SKM-1 (cell line): ENCODE data around the gene UBE2H.
"Not testable (repeated sequence)": the region's sequence is repeated elsewhere in the genome, so short reads cannot be mapped to it uniquely, and the experiment has no call there.

Experiments
- DNase-seq: peaks from one replicate; lab custom pipeline; 2025; ENCODE audit not compliant: unreplicated experiment; lab: John Stamatoyannopoulos, UW

Gene UBE2H

GRCh38 chr7:129824291-129825208 lies 128.2 kb downstream of the UBE2H start:
- no peak for DNase-seq

- DNase-seq, result not testable (repeated sequence)
Observed at GRCh38 chr7:129823143-129823542, 129.6 kb downstream of the UBE2H start.

- DNase-seq, result no peak
Observed at GRCh38 chr7:129821476-129821875, 131.3 kb downstream of the UBE2H start.

GRCh38 chr7:129816742-129817141 lies 136.0 kb downstream of the UBE2H start:
- no peak for DNase-seq

GRCh38 chr7:129807863-129808262 lies 144.9 kb downstream of the UBE2H start:
- DNase-seq, result no peak

GRCh38 chr7:129804890-129805719 lies 147.7 kb downstream of the UBE2H start:
- no peak for DNase-seq

- no peak for DNase-seq
Observed at GRCh38 chr7:129804111-129804889, 148.5 kb downstream of the UBE2H start.

- DNase-seq, result no peak
Observed at GRCh38 chr7:129803546-129804081, 149.1 kb downstream of the UBE2H start.

GRCh38 chr7:129801882-129802281 lies 150.9 kb downstream of the UBE2H start:
- DNase-seq, result no peak

- no peak for DNase-seq
Observed at GRCh38 chr7:129800901-129801300, 151.9 kb downstream of the UBE2H start.

GRCh38 chr7:129799350-129799955 lies 153.3 kb downstream of the UBE2H start:
- no peak for DNase-seq

GRCh38 chr7:129798616-129799349 lies 154.0 kb downstream of the UBE2H start:
- DNase-seq, result no peak

- DNase-seq, result no peak
Observed at GRCh38 chr7:129797214-129797789, 155.5 kb downstream of the UBE2H start.

GRCh38 chr7:129796186-129796775 lies 156.5 kb downstream of the UBE2H start:
- DNase-seq, result no peak

GRCh38 chr7:129794461-129794860 lies 158.3 kb downstream of the UBE2H start:
- not testable (repeated sequence) for DNase-seq

GRCh38 chr7:129793506-129794310 lies 159.1 kb downstream of the UBE2H start:
- no peak for DNase-seq

- DNase-seq, result no peak
Observed at GRCh38 chr7:129792721-129793120, 160.0 kb downstream of the UBE2H start.

GRCh38 chr7:129790136-129790535 lies 162.6 kb downstream of the UBE2H start:
- DNase-seq, result no peak
